Anterior cingulate cortex (tissue), 58 donors: ENCODE data around the gene KCNK1.

Experiments
- DNase-seq, 58 donors: peaks; one replicate each; lab custom pipeline; 2025; lab: John Stamatoyannopoulos, UW

The KCNK1 gene

GRCh38 chr1:233635765-233636502 lies 22.0 kb downstream of the KCNK1 start:
- no peak for DNase-seq

- DNase-seq = no peak
Measured at GRCh38 chr1:233636503-233636877, 22.6 kb downstream of the KCNK1 start.

- peak in 27 of 58 donors; percentile 13 to 67 (median 35) for DNase-seq
Measured at GRCh38 chr1:233638513-233638912, 24.6 kb downstream of the KCNK1 start.

- no peak for DNase-seq
Measured at GRCh38 chr1:233639611-233640010, 25.7 kb downstream of the KCNK1 start.

- no peak for DNase-seq
Measured at GRCh38 chr1:233640179-233640578, 26.3 kb downstream of the KCNK1 start.

- no peak for DNase-seq
Measured at GRCh38 chr1:233641029-233641428, 27.1 kb downstream of the KCNK1 start.

- DNase-seq = no peak
Measured at GRCh38 chr1:233647073-233647472, 33.2 kb downstream of the KCNK1 start.

GRCh38 chr1:233647636-233648035 lies 33.7 kb downstream of the KCNK1 start:
- no peak for DNase-seq

GRCh38 chr1:233651061-233651460 lies 37.2 kb downstream of the KCNK1 start:
- no peak for DNase-seq

GRCh38 chr1:233651563-233652233 lies 37.8 kb downstream of the KCNK1 start:
- DNase-seq = peak in 3 of 58 donors; percentile 13 to 31 (median 19)

GRCh38 chr1:233652526-233652925 lies 38.6 kb downstream of the KCNK1 start:
- DNase-seq = no peak

GRCh38 chr1:233654658-233655280 lies 40.9 kb downstream of the KCNK1 start:
- DNase-seq = no peak

GRCh38 chr1:233655301-233655740 lies 41.4 kb downstream of the KCNK1 start:
- no peak for DNase-seq

GRCh38 chr1:233656032-233656635 lies 42.2 kb downstream of the KCNK1 start:
- no peak for DNase-seq

GRCh38 chr1:233656687-233657086 lies 42.8 kb downstream of the KCNK1 start:
- no peak for DNase-seq

GRCh38 chr1:233657466-233657865 lies 43.6 kb downstream of the KCNK1 start:
- no peak for DNase-seq

GRCh38 chr1:233659495-233659894 lies 45.6 kb downstream of the KCNK1 start:
- DNase-seq = no peak

GRCh38 chr1:233661376-233662159 lies 47.7 kb downstream of the KCNK1 start:
- no peak for DNase-seq

- DNase-seq = no peak
Measured at GRCh38 chr1:233662575-233663304, 48.8 kb downstream of the KCNK1 start.

GRCh38 chr1:233664253-233664652 lies 50.3 kb downstream of the KCNK1 start:
- DNase-seq = peak in 2 of 58 donors; percentile 12 to 19
